Fibroblast of pulmonary artery (primary cell): Measurements from ENCODE around the gene PATJ.
"Not testable (repeated sequence)": the region's sequence is repeated elsewhere in the genome, so short reads cannot be mapped to it uniquely, and the experiment has no call there.

Experiments
- DNase-seq: peaks from one replicate; pipeline ENCODE4 v3.0.0-alpha.2; 2010; ENCODE audit warnings: low read depth
- H3K4me3 ChIP-seq: replicated peaks from 2 replicates; pipeline ENCODE4 v1.5.1; 2011; ENCODE audit warnings: low read depth, mild to moderate bottlenecking, control low read depth, low read length, moderate library complexity
- TF ChIP-seq, protein P1 (sequence below): IDR thresholded peaks from 2 replicates; pipeline ENCODE4 v1.5.1; 2011; ENCODE audit warnings: mild to moderate bottlenecking, control low read depth, low read length, inconsistent platforms; ENCODE audit errors: missing control alignments

Gene PATJ

DNA sequence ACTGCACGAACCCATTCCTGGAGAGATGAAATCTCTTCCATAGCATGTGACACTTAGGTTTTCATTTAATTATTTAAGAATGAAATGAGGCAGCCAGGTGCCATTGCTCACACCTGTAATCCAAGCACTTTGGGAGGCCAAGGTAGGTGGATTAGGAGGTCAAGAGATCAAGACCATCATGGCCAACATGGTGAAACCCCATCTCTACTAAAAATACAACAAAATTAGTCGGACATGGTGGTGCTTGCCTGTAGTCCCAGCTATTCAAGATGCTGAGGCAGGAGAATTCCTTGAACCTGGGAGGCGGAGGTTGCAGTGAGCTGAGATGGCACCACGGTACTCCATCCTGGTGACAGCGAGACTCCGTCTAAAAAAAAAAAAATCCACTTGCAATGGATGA, 470.1 kb downstream of the PATJ start:
- no peak overlapping the region for H3K4me3 ChIP-seq
- no peak for DNase-seq
- TF ChIP-seq, protein P1, sequence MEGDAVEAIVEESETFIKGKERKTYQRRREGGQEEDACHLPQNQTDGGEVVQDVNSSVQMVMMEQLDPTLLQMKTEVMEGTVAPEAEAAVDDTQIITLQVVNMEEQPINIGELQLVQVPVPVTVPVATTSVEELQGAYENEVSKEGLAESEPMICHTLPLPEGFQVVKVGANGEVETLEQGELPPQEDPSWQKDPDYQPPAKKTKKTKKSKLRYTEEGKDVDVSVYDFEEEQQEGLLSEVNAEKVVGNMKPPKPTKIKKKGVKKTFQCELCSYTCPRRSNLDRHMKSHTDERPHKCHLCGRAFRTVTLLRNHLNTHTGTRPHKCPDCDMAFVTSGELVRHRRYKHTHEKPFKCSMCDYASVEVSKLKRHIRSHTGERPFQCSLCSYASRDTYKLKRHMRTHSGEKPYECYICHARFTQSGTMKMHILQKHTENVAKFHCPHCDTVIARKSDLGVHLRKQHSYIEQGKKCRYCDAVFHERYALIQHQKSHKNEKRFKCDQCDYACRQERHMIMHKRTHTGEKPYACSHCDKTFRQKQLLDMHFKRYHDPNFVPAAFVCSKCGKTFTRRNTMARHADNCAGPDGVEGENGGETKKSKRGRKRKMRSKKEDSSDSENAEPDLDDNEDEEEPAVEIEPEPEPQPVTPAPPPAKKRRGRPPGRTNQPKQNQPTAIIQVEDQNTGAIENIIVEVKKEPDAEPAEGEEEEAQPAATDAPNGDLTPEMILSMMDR: no peak

DNA sequence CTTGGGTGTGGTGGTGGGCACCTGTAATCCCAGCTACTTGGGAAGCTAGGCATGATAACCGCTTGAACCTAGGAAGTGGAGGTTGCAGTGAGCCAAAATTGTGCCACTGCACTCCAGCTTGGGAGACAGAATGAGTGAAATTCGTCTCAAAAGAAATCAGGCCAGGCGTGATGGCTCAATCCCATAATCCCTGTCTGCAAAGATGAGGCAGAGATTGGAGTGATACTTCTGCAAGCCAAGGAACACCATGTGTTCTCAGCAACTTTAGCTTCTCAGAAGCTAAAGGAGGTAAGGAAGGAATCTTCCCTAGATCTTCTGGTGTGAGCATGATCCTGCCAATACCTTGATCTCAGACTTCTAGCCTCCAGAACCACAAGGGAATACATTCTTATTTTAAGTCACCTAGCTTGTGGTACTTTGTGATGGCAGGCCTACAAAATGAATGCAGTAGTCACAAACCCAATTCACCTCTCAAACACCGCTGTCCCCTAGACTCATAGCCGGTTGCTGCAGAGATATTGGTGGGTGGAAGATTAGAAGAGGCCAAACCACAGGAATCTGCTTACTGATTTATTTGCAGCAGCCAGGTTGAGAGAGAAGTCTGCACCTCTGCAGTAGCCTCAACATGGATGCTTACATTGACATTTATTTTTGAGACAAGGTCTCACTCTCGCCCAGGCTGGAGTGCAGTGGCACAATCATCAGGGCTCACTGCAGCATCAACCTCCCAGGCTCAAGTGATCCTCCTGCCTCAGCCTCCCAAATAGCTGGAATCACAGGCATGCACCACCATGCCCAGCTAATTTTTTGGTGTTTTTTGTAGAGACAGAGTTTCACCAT, 471.0 kb downstream of the PATJ start:
- TF ChIP-seq, protein P1: no peak
- no peak overlapping the region for H3K4me3 ChIP-seq
- no peak for DNase-seq

DNA sequence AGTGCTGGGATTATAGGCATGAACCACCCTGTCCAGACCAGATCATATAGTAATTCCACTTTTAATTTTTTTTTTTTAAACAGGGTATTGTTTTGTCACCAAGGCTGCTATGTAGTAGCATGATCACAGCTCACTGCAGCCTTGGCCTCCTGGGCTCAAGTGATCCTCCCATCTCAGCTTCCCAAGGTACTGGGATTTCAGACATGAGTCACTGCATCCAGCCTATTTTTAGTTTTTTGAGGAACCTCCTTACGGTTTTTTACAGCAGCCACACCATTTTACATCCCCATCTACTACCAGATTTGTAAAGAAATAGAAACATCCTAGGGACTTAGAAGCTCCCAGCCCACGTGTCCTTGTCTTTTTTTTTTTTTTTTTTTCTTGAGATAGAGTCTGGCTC, 476.3 kb downstream of the PATJ start:
- DNase-seq: no peak
- no peak overlapping the region for H3K4me3 ChIP-seq
- TF ChIP-seq, protein P1: no peak

DNA sequence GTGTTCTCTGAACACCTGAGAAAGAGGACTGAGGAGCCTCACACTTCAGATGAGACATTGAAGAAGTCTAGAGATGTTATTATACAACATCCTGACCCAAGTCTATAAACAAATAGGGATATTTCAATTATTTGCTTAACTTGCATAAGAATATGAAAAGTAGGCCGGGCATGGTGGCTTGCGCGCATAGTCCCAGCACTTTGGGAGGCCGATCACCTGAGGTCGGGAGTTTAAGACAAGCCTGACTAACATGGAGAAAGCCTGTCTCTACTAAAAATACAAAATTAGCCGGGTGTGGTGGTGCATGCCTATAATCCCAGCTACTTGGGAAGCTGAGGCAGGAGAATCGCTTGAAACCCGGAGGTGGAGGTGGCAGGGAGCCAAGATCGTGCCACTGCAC, 478.2 kb downstream of the PATJ start:
- not testable (repeated sequence) for H3K4me3 ChIP-seq

GRCh38 chr1:62221171-62221570, 478.9 kb downstream of the PATJ start:
- DNase-seq: no peak
- TF ChIP-seq, protein P1: no peak
- H3K4me3 ChIP-seq: no peak overlapping the region

More for the DNA sequence above, 478.2 kb downstream of the PATJ start:
- DNase-seq: not testable (repeated sequence)

DNA sequence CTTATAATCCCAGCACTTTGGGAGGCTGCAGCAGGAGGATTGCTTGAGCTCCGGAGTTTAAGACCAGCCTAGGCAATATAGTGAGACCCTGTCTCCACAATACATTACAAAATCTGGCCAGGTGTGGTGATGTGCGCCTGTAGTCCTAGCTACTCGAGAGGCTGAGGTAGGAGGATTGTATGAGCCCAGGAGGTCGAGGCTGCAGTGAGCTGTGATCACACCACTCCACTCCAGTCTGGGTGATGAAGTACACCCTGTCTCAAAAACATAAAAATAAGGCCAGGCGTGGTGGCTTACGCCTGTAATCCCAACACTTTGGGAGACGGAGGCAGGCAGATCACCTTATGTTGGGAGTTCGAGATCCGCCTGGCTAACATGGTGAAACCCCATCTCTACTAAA, 480.0 kb downstream of the PATJ start:
- H3K4me3 ChIP-seq: no peak overlapping the region
- DNase-seq: no peak
- TF ChIP-seq, protein P1: no peak

- TF ChIP-seq, protein P1: no peak
- DNase-seq: no peak
- H3K4me3 ChIP-seq: no peak overlapping the region
Measured at GRCh38 chr1:62224182-62224581, 481.9 kb downstream of the PATJ start.
